Stimulated activated CD4-positive, alpha-beta T cell treated with anti-CD3 and anti-CD28 coated beads, Interleukin-2, amount 100 ng/mL, for 24 hours (primary cell): ENCODE measurements around the gene TANK.
"Not testable (repeated sequence)": the region's sequence is repeated elsewhere in the genome, so short reads cannot be mapped to it uniquely, and the experiment has no call there.

ENCODE experiments used
- DNase-seq, 2 donors: peaks; one replicate each; pipeline ENCODE4 v3.0.0-alpha.2; 2020

Gene TANK

GRCh38 chr2:161170377-161170776 lies 10.1 kb downstream of the TANK start:
- DNase-seq: no peak

- DNase-seq: no peak
Observed at GRCh38 chr2:161170958-161171932, 11.0 kb downstream of the TANK start.

DNA sequence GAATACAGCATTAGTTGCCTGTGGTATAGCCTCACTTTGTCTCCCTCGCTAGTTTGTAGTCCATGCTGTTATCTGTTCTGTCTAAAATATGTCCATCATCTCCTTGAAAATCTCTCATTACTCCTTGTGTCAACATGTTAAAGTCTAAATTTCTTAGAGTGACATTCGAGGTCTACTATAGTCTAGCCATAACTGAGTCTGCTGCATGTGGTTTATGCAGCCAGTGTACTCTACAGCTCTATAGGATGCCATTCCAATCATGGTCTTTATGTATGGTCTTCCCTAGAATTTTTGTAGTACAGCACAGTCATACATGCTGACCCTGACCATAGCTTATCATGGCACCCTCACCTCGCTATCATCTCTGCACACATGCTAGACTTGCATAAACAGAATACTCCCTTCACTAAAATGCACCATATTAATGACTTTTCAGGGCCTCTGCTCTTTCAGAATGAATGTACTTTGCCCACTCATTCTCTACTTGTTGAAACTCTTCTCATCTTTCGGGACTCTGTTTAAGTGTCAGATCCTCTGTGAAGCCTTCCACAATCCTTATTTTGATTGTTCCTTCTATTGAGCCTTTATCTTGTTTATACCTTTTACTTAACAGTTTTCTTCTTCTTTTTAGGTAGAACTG lies 12.8 kb downstream of the TANK start:
- no peak for DNase-seq

- no peak for DNase-seq
Observed at GRCh38 chr2:161173541-161174194, 13.4 kb downstream of the TANK start.

DNA sequence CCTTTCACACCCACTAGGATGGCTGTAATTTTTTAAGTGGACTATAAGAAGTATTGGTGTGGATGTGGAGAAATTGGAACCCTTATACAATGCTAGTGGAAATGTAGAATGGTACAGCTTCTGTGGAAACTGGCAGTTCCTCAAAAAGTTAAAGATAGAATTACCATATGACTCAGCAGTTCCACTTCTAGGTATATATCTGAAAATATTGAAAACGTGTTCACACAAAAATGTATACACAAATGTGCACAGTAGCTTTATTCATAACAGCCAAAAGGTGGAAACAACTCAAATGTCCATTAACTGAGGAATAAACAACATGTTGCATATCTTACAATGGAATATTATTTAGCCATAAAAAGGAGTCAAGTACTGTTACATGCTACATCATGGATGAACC lies 17.7 kb downstream of the TANK start:
- DNase-seq: no peak

DNA sequence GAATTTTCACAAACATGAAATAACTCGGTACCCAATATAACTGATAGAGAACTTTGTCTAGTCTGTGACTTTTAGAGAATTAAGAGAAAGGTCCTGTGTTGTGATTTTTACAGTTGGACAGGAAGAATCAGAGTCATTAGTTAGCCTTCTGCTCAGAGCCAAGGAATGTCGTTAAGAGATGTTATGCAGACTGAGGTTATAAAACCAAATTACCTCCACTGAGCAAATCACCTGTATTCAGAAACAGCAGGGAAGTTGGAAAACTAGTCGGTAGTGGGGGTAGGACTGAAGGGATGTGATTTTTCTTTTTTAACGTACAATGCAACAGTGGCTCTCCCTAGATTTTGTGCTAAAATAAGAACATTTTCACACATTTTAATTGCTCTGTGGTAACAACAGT lies 18.5 kb downstream of the TANK start:
- DNase-seq: no peak

GRCh38 chr2:161190050-161190449 lies 29.8 kb downstream of the TANK start:
- no peak for DNase-seq

- DNase-seq: not testable (repeated sequence)
Observed at GRCh38 chr2:161195602-161196001, 35.4 kb downstream of the TANK start.

- DNase-seq: no peak
Observed at GRCh38 chr2:161199912-161200701, 39.9 kb downstream of the TANK start.

DNA sequence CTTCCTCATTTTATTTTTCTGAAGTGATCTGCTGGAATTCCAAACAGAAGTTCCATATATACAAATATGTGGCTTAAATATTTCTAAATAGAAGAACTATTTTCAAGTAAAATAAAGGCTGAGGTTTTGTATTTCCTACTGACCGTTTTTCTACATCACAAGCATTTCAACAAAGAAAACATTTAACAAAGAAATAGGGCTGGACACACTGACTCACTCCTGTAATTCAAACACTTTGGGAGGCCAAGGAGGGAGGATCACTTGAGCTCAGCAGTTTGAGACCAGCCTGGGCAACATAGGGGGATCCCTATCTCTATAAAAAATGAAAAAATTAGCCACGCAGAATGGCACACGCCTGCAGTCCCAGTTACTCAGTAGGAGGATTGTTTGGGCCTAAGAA lies 44.6 kb downstream of the TANK start:
- DNase-seq: no peak

DNA sequence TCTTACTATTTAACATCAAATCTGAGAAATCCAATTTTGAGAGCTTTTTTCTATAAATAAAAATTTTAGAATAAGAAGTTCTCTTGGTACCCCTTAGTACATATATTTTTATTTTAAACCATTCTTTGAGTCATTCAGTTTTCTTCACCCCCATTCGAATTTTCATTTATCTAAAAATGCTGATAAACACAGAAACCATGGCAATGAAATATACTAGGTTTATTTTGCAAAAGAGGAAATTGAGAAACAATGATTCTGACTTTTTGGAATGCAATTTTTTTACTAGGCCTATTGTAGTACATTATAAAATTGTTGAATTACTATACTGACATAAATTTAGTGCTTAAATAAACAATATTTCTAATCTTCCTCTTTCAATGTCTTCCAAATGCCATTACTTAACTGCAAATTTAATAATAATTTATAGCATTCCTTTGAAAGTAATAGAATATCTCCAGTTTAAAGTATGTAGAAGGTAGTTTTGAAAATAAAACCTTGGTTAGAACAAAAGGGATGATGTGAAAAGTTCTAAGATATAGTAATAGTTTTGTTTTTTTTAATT lies 46.3 kb downstream of the TANK start:
- DNase-seq: no peak

DNA sequence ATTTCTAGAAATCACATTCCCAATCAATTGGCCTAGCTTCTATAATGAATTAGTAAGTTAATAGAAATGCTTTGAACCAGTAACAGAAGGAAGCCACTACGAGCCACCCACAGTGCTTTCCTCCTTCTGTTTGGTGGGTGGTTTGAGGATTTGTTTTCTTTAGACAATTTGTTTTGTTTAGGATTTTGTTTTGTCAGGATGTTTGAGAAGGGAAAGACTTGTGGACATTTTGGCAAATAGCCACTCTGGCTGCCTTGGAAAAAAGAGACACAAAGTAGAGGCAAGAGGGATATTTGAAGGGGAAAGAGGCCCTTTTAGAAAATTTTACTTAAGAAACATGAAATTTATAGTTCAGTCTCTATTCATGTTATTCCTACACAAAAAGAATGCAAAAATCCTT lies 47.7 kb downstream of the TANK start:
- DNase-seq: no peak

DNA sequence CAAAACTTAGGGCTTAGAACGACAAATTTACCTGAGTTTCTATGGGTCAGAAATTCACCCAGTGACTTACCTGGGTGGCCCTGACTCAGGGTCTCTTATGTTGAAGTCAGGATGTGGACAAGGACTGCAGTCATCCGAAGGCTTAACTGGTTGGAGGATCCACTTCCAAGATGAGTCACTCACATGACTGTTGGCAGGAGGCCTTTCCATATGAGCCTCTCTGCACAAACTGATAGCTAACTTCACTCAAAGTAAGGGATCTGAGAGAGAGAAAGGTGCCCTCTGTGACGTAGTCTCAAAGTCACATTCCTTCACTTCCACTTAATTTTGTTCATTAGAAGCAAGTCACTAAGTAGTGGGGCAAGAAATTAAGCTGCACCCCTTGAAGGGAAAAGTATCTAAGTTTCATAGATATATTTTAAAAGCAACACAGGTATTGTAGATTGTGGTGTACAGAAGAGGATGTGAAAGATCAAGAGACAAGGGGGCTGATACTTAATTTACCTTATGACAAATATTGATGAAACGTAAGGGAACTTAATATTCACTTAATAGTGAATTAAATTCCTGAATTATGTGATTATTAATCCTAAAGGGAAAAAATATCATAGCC lies 48.4 kb downstream of the TANK start:
- DNase-seq: no peak

DNA sequence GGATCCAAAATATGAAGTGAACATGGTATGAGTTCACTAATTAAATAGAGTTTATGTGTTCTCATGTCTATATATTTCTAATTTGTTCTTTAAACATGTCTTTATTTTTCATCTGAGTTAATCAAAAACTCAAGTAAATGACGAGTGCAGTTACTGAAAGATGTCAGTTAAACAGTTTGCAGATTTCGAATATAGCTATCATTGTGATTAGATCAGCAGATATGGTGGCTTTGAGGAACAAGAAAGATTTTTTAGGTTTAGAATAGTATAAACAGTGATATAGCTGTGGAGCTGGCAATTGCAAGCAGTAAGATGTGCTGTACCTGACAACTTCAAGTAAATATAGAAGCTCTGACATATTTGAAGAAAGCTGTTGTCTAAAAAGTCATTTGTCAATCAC lies 49.7 kb downstream of the TANK start:
- DNase-seq: no peak

- DNase-seq: no peak
Observed at GRCh38 chr2:161217597-161218185, 57.5 kb downstream of the TANK start.

DNA sequence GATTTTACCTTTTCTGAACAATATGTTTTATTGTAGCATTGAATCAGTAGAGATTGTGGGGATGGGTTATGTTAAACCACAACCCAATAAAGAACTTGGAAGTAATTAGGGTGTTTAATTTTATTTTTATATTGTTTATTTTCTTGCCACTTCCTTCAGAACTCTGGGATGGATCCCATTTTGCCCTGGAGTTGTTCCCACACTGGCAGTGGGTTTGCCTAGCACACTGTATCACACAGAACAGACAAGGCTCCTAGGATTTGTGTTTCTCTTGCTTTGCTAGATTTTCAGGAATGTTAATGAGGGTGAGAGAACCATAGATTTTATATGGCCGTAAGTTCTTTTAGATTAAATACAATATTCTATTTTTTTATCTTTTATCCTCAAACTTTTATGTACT lies 59.0 kb downstream of the TANK start:
- DNase-seq: no peak

GRCh38 chr2:161223139-161223732 lies 63.0 kb downstream of the TANK start:
- DNase-seq: no peak

GRCh38 chr2:161228511-161229240 lies 68.4 kb downstream of the TANK start:
- no peak for DNase-seq

DNA sequence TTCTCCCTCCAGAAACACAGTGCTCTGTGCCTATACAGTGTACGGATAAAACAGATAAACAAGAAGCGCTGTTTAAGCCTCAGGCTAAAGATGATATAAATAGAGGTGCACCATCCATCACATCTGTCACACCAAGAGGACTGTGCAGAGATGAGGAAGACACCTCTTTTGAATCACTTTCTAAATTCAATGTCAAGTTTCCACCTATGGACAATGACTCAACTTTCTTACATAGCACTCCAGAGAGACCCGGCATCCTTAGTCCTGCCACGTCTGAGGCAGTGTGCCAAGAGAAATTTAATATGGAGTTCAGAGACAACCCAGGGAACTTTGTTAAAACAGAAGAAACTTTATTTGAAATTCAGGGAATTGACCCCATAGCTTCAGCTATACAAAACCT lies 70.7 kb downstream of the TANK start:
- DNase-seq: no peak

DNA sequence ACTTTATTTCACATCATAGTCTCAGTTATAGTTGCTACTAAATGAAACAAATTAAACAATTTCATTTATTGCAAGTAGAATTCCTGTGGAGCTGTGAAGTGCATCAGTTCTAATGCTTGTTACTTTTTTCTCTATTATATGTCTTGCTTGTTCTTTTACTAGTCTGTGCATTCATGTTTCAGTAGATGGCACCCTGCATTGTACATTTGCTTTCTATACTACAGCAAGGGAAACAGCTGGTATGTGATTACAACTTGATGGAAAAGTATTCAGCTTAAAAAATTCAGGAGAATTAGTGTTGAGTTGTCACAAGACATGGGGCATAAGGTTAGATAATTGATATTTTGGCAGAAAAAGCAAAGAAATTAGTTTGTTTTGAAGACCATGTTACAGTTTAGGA lies 72.3 kb downstream of the TANK start:
- no peak for DNase-seq
